H9 (cell line): Measurements from ENCODE around the gene SLC28A3. TPM values are rescaled to one million over a fixed set of nuclear protein-coding genes. Genes with fewer than 3 reads are reported as not detected.

Experiments
- DNase-seq: peaks from one replicate; pipeline ENCODE4 v3.0.0-alpha.2; 2017
- H2AFZ ChIP-seq: one replicate; pipeline ENCODE4 v1.6.1; 2013; ENCODE audit warnings: mild to moderate bottlenecking, low read length, control low read depth, moderate library complexity
- H2AK5ac ChIP-seq: 2 replicates; pipeline ENCODE4 v1.6.1; 2013; ENCODE audit warnings: low read length, control low read depth, mixed read lengths; ENCODE audit not compliant: insufficient read length
- H2BK120ac ChIP-seq: one replicate; pipeline ENCODE4 v1.6.1; 2013; ENCODE audit warnings: low read depth, mild to moderate bottlenecking, low read length, control low read depth, inconsistent platforms; ENCODE audit not compliant: poor library complexity, severe bottlenecking
- H2BK12ac ChIP-seq: 2 replicates; pipeline ENCODE4 v1.6.1; 2013; ENCODE audit warnings: low read length, control low read depth, mixed read lengths, low read depth; ENCODE audit not compliant: insufficient read length
- H2BK15ac ChIP-seq: 2 replicates; pipeline ENCODE4 v1.6.1; 2013; ENCODE audit warnings: low read depth, low read length, control low read depth
- H2BK20ac ChIP-seq: one replicate; pipeline ENCODE4 v1.6.1; 2013; ENCODE audit warnings: low read depth, mild to moderate bottlenecking, low read length, control low read depth, inconsistent platforms; ENCODE audit not compliant: poor library complexity, severe bottlenecking
- H2BK5ac ChIP-seq: 2 replicates; pipeline ENCODE4 v1.6.1; 2013; ENCODE audit warnings: low read length, control low read depth, mixed read lengths; ENCODE audit not compliant: insufficient read length
- H3K14ac ChIP-seq: 2 replicates; pipeline ENCODE4 v1.6.1; 2013; ENCODE audit warnings: low read length, control low read depth; ENCODE audit not compliant: insufficient read depth
- H3K18ac ChIP-seq: 2 replicates; pipeline ENCODE4 v1.6.1; 2013; ENCODE audit warnings: low read depth, mild to moderate bottlenecking, mixed read lengths, low read length, control low read depth; ENCODE audit not compliant: insufficient read length
- H3K23ac ChIP-seq: 2 replicates; pipeline ENCODE4 v1.6.1; 2013; ENCODE audit warnings: low read length, control low read depth, mixed read lengths, low read depth; ENCODE audit not compliant: insufficient read length
- H3K23me2 ChIP-seq: 2 replicates; pipeline ENCODE4 v1.6.1; 2013; ENCODE audit warnings: low read depth, mild to moderate bottlenecking, mixed read lengths, low read length, control low read depth; ENCODE audit not compliant: insufficient read length, poor library complexity, severe bottlenecking
- H3K27ac ChIP-seq: 2 replicates; pipeline ENCODE4 v1.5.1; 2013; ENCODE audit warnings: low read length, control low read depth, mixed read lengths, low read depth; ENCODE audit not compliant: insufficient read length
- H3K27me3 ChIP-seq: 2 replicates; pipeline ENCODE4 v1.6.1; 2013; ENCODE audit warnings: low read length, control low read depth, inconsistent platforms; ENCODE audit not compliant: insufficient read depth
- H3K4ac ChIP-seq: 2 replicates; pipeline ENCODE4 v1.6.1; 2013; ENCODE audit warnings: low read depth, mild to moderate bottlenecking, control low read depth, inconsistent platforms, low read length, moderate library complexity
- H3K4me1 ChIP-seq: 2 replicates; pipeline ENCODE4 v1.6.1; 2013; ENCODE audit warnings: low read length, control low read depth, inconsistent platforms; ENCODE audit not compliant: insufficient read depth
- H3K4me2 ChIP-seq: 2 replicates; pipeline ENCODE4 v1.6.1; 2013; ENCODE audit warnings: low read length, control low read depth, mixed read lengths; ENCODE audit not compliant: insufficient read length, insufficient read depth
- H3K56ac ChIP-seq: 2 replicates; pipeline ENCODE4 v1.6.1; 2013; ENCODE audit warnings: low read depth, mild to moderate bottlenecking, mixed read lengths, low read length, control low read depth; ENCODE audit not compliant: insufficient read length
- H3K79me1 ChIP-seq: 2 replicates; pipeline ENCODE4 v1.6.1; 2013; ENCODE audit warnings: low read depth, mild to moderate bottlenecking, moderate library complexity, low read length, control low read depth, inconsistent platforms; ENCODE audit not compliant: insufficient read depth, poor library complexity, severe bottlenecking
- H3K79me2 ChIP-seq: 2 replicates; pipeline ENCODE4 v1.6.1; 2013; ENCODE audit warnings: low read length, control low read depth, inconsistent platforms; ENCODE audit not compliant: insufficient read depth
- H3K9ac ChIP-seq: 2 replicates; pipeline ENCODE4 v1.6.1; 2013; ENCODE audit warnings: low read length, control low read depth, mixed read lengths; ENCODE audit not compliant: insufficient read length; ENCODE audit errors: extremely low read depth
- H3K9me3 ChIP-seq: one replicate; pipeline ENCODE4 v1.6.1; 2013; ENCODE audit warnings: low read depth, low read length, inconsistent platforms; ENCODE audit not compliant: control insufficient read depth
- H3T11ph ChIP-seq: one replicate; pipeline ENCODE4 v1.6.1; 2013; ENCODE audit warnings: mild to moderate bottlenecking, low read length, control low read depth, inconsistent platforms
- H4K20me1 ChIP-seq: one replicate; pipeline ENCODE4 v1.6.1; 2013; ENCODE audit not compliant: control insufficient read depth, insufficient read length, insufficient read depth
- H4K5ac ChIP-seq: 2 replicates; pipeline ENCODE4 v1.6.1; 2013; ENCODE audit warnings: low read depth, mild to moderate bottlenecking, mixed read lengths, low read length, control low read depth; ENCODE audit not compliant: insufficient read length
- H4K8ac ChIP-seq: replicated peaks from 2 replicates; pipeline ENCODE4 v1.6.1; 2013; ENCODE audit warnings: low read length, control low read depth, mixed read lengths, low read depth; ENCODE audit not compliant: insufficient read length
- H4K91ac ChIP-seq: 2 replicates; pipeline ENCODE4 v1.6.1; 2013; ENCODE audit warnings: low read depth, mild to moderate bottlenecking, moderate library complexity, mixed read lengths, low read length, control low read depth; ENCODE audit not compliant: insufficient read length
- H3K27ac Mint-ChIP-seq, 3 experiments: 2 replicates in 2 of 3; 3 replicates in 1 of 3; pipeline ENCODE4 v1.8.0; 2020 to 2021; ENCODE audit warnings: mixed read lengths in 3 of 3, mild to moderate bottlenecking in 1 of 3, moderate library complexity in 1 of 3
- H3K27me3 Mint-ChIP-seq: 2 replicates; pipeline ENCODE4 v1.8.0; 2021; ENCODE audit warnings: low read depth, mild to moderate bottlenecking, moderate library complexity, mixed read lengths
- H3K36me3 Mint-ChIP-seq, 3 experiments: 2 replicates in 2 of 3; 3 replicates in 1 of 3; pipeline ENCODE4 v1.8.0; 2020 to 2021; ENCODE audit warnings: low read depth in 3 of 3, mixed read lengths in 3 of 3; ENCODE audit not compliant: insufficient read depth in 1 of 3
- H3K4me1 Mint-ChIP-seq, 2 experiments: 2 replicates each; pipeline ENCODE4 v1.8.0; 2020; ENCODE audit warnings: mixed read lengths in 2 of 2
- H3K4me3 Mint-ChIP-seq, 2 experiments: 2 replicates in 1 of 2; 3 replicates in 1 of 2; pipeline ENCODE4 v1.8.0; 2020 to 2021; ENCODE audit warnings: mild to moderate bottlenecking in 2 of 2, mixed read lengths in 2 of 2, moderate library complexity in 1 of 2
- H3K9me3 Mint-ChIP-seq, 2 experiments: 2 replicates in 1 of 2; 3 replicates in 1 of 2; pipeline ENCODE4 v1.8.0; 2020; ENCODE audit warnings: mild to moderate bottlenecking in 2 of 2, mixed read lengths in 2 of 2, moderate library complexity in 1 of 2
- WGBS: extraction: QIAGEN DNeasy Blood & Tissue Kit; methylation state at CpG from one replicate; pipeline ENCODE4 v1.1.7; 2013; ENCODE audit warnings: missing lambda C conversion rate, low lambda C conversion rate, mixed read lengths; ENCODE audit not compliant: insufficient read length; ENCODE audit errors: extremely low coverage; 5-methylcytosine and 5-hydroxymethylcytosine counted together
- total RNA-seq: library from RNA; stranded (reverse); gene quantifications from 2 replicates; pipeline ENCODE4 v1.2.1, GENCODE V29; 2021
- TF ChIP-seq, protein P1 (sequence below): fragments of 200-600 bp; sonication (generic); conservative IDR thresholded peaks from 3 replicates; pipeline ENCODE4 v1.8.0; 2021; ENCODE audit warnings: antibody characterized with exemption, mild to moderate bottlenecking

Gene SLC28A3
- total RNA-seq, 1 experiment from 2014 or later: not detected

- Histone ChIP-seq H4K20me1 (no peaks in the 10 kb centered on the region), H2BK20ac (no peak overlapping the region), H4K5ac (no peak overlapping the region), H3K27me3 (no peaks in the 10 kb centered on the region), H2AK5ac (no peak overlapping the region), H3K14ac (no peak overlapping the region), H3K9ac (no peak overlapping the region), H3K4me1 (peaks cover 4% of the 10 kb centered on the region; the same call in 1 of the 2 replicates), H2BK12ac (no peak overlapping the region), H4K8ac (no peak overlapping the region), H2BK120ac (no peak overlapping the region), H4K91ac (no peak overlapping the region), H3K4me2 (no peak overlapping the region), H3K79me2 (no peaks in the 10 kb centered on the region), H3K27ac (no peak overlapping the region), H3K56ac (no peak overlapping the region), H3K23me2 (no peaks in the 10 kb centered on the region), H3K4ac (no peak overlapping the region), H3K18ac (no peak overlapping the region), H2BK5ac (no peak overlapping the region), H2AFZ (no peak overlapping the region), H2BK15ac (no peak overlapping the region), H3K9me3 (no peaks in the 10 kb centered on the region), H3T11ph (no peak overlapping the region), H3K79me1 (no peaks in the 10 kb centered on the region), H3K23ac (no peak overlapping the region)
- H3K4me3 Mint-ChIP-seq: no peak overlapping the region
- TF ChIP-seq, protein P1, sequence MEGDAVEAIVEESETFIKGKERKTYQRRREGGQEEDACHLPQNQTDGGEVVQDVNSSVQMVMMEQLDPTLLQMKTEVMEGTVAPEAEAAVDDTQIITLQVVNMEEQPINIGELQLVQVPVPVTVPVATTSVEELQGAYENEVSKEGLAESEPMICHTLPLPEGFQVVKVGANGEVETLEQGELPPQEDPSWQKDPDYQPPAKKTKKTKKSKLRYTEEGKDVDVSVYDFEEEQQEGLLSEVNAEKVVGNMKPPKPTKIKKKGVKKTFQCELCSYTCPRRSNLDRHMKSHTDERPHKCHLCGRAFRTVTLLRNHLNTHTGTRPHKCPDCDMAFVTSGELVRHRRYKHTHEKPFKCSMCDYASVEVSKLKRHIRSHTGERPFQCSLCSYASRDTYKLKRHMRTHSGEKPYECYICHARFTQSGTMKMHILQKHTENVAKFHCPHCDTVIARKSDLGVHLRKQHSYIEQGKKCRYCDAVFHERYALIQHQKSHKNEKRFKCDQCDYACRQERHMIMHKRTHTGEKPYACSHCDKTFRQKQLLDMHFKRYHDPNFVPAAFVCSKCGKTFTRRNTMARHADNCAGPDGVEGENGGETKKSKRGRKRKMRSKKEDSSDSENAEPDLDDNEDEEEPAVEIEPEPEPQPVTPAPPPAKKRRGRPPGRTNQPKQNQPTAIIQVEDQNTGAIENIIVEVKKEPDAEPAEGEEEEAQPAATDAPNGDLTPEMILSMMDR: no peak
- DNase-seq: no peak
- H3K27me3 Mint-ChIP-seq: no peaks in the 10 kb centered on the region
- peaks cover 3 to 6% (median 3%) of the 10 kb centered on the region in 3 experiments; a peak in 5 of 7 replicates for H3K36me3 Mint-ChIP-seq
- H3K4me1 Mint-ChIP-seq: peaks cover 8 to 9% of the 10 kb centered on the region in 2 experiments
- no CpG with 5 or more reads among the region's 1 CpG for WGBS
- H3K9me3 Mint-ChIP-seq: peaks cover 10 to 11% of the 10 kb centered on the region in 2 experiments
- H3K27ac Mint-ChIP-seq: no peak overlapping the region
Observed at GRCh38 chr9:84330246-84330645, 10.3 kb downstream of the SLC28A3 start.
